HCT116 (cell line): Measurements from ENCODE around the gene UVRAG. TPM values are rescaled to one million over a fixed set of nuclear protein-coding genes. Genes with fewer than 3 reads are reported as not detected.

Experiments
- ATAC-seq: fragments of 200-7000 bp; cut with Tn5 transposase; 2 replicates; pipeline ENCODE4 v1.9.1; 2020; ENCODE audit warnings: mild to moderate bottlenecking, moderate library complexity
- BruUV-seq: library from RNA; stranded (reverse); fragments of 400-500 nt; replicated peaks from 2 replicates; lab custom pipeline; 2021; lab: Mats Ljungman, UMichigan
- CTCF ChIA-PET: fragments of 300-600 bp; sonication (Branson Sonifier 250); formaldehyde crosslinking; loops from one replicate; lab custom pipeline; 2021; ENCODE audit warnings: antibody characterized with exemption; lab: Charles Lee
- POLR2A ChIA-PET: fragments of 300-600, 350-600 bp; sonication (Branson Sonifier 250); formaldehyde crosslinking; loops from one replicate; lab custom pipeline; 2021; ENCODE audit warnings: antibody characterized with exemption; lab: Charles Lee
- RAD21 ChIA-PET, 2 experiments: fragments of 300-600 bp; sonication (Branson Sonifier 250); formaldehyde crosslinking; loops; one replicate each; lab custom pipeline; 2023; ENCODE audit warnings: low total read pairs in 2 of 2; ENCODE audit not compliant: uncharacterized antibody in 2 of 2, unreplicated experiment in 2 of 2, low non-redundant PET in 1 of 2; lab: Charles Lee
- DNase-seq: peaks from one replicate; pipeline ENCODE4 v3.0.0-alpha.2; 2010; ENCODE audit warnings: low read depth, low spot score
- H2AFZ ChIP-seq: fragments of 200-600 bp; shearing (Covaris generic), sonication (generic); 2 replicates; pipeline ENCODE4 v1.6.1; 2017; ENCODE audit warnings: low read depth, mixed run types, mixed read lengths, antibody characterized with exemption, low read length; ENCODE audit not compliant: poor library complexity, severe bottlenecking
- H3K27ac ChIP-seq: 2 replicates; pipeline ENCODE4 v1.5.1; 2012; ENCODE audit warnings: low read depth, low read length
- H3K27me3 ChIP-seq: fragments of 200-600 bp; sonication (generic); 2 replicates; pipeline ENCODE4 v1.6.1; 2016; ENCODE audit warnings: mixed run types, low read length, mixed read lengths; ENCODE audit not compliant: insufficient read depth
- H3K36me3 ChIP-seq, 2 experiments: fragments of 200-500 bp in 1 of 2; fragments of 200-600 bp in 1 of 2; sonication (Bioruptor generic) in 1 of 2; sonication (generic) in 1 of 2; 2 replicates each; pipeline versions ENCODE4 v1.5.1 to v1.6.1; 2014 to 2016; ENCODE audit warnings: low read length in 2 of 2, inconsistent platforms in 1 of 2, mixed read lengths in 1 of 2, mixed run types in 1 of 2; ENCODE audit not compliant: insufficient read depth in 2 of 2, control insufficient read depth in 1 of 2
- H3K4me1 ChIP-seq, 2 experiments: fragments of 200-600 bp in 1 of 2; sonication (generic) in 1 of 2; 2 replicates each; pipeline versions ENCODE4 v1.5.1 to v1.6.1; 2012 to 2017; ENCODE audit warnings: low read length in 2 of 2, inconsistent platforms in 1 of 2, mild to moderate bottlenecking in 1 of 2, mixed read lengths in 1 of 2, mixed run types in 1 of 2, moderate library complexity in 1 of 2; ENCODE audit not compliant: insufficient read depth in 2 of 2, control insufficient read depth in 1 of 2
- H3K4me2 ChIP-seq: fragments of 200-600 bp; sonication (generic); 2 replicates; pipeline ENCODE4 v1.6.1; 2017; ENCODE audit warnings: mixed run types, low read length, mixed read lengths
- H3K4me3 ChIP-seq, 2 experiments: fragments of 200-600 bp in 1 of 2; sonication (generic) in 1 of 2; replicated peaks in 1 of 2; 2 replicates each; pipeline ENCODE4 v1.5.1; 2011 to 2016; ENCODE audit warnings: low read length in 2 of 2, control low read depth in 1 of 2, low read depth in 1 of 2, mild to moderate bottlenecking in 1 of 2, mixed read lengths in 1 of 2, mixed run types in 1 of 2
- H3K79me2 ChIP-seq: fragments of 200-600 bp; sonication (generic); 2 replicates; pipeline ENCODE4 v1.6.1; 2017; ENCODE audit warnings: mild to moderate bottlenecking, mixed run types, low read length, moderate library complexity, mixed read lengths; ENCODE audit not compliant: insufficient read depth
- H3K9ac ChIP-seq: fragments of 200-600 bp; sonication (generic); 2 replicates; pipeline ENCODE4 v1.6.1; 2016; ENCODE audit warnings: low read length, mixed read lengths
- H3K9me2 ChIP-seq: fragments of 200-600 bp; sonication (generic), shearing (Covaris generic); 2 replicates; pipeline ENCODE4 v1.6.1; 2017; ENCODE audit warnings: mixed run types, mild to moderate bottlenecking, moderate library complexity; ENCODE audit not compliant: insufficient read depth
- H3K9me3 ChIP-seq, 2 experiments: fragments of 200-500 bp in 1 of 2; fragments of 200-600 bp in 1 of 2; sonication (Bioruptor generic) in 1 of 2; sonication (generic) in 1 of 2; 2 replicates each; pipeline ENCODE4 v1.6.1; 2014 to 2017; ENCODE audit warnings: low read length in 2 of 2, mixed read lengths in 2 of 2, inconsistent platforms in 1 of 2, low read depth in 1 of 2, mild to moderate bottlenecking in 1 of 2, mixed run types in 1 of 2, moderate library complexity in 1 of 2; ENCODE audit not compliant: control insufficient read depth in 1 of 2, insufficient read depth in 1 of 2
- H4K20me1 ChIP-seq: fragments of 200-600 bp; sonication (generic), shearing (Covaris generic); 2 replicates; pipeline ENCODE4 v1.6.1; 2017; ENCODE audit warnings: mixed run types, mild to moderate bottlenecking, moderate library complexity; ENCODE audit not compliant: insufficient read depth
- CBX3 ChIP-seq: IDR thresholded peaks from 2 replicates; pipeline ENCODE4 v1.6.1; 2012; ENCODE audit warnings: low read depth
- CEBPB ChIP-seq: IDR thresholded peaks from 2 replicates; pipeline ENCODE4 v1.6.1; 2012; ENCODE audit warnings: low read depth
- EGR1 ChIP-seq: IDR thresholded peaks from 2 replicates; pipeline ENCODE4 v1.6.1; 2012; ENCODE audit warnings: low read depth
- ELF1 ChIP-seq: IDR thresholded peaks from 2 replicates; pipeline ENCODE4 v1.6.1; 2012; ENCODE audit warnings: low read depth, borderline replicate concordance
- FOSL1 ChIP-seq: IDR thresholded peaks from 2 replicates; pipeline ENCODE4 v1.6.1; 2012; ENCODE audit warnings: low read depth
- POLR2A ChIP-seq: IDR thresholded peaks from 2 replicates; pipeline ENCODE4 v1.7.0; 2011; ENCODE audit warnings: borderline replicate concordance; ENCODE audit not compliant: insufficient read depth, insufficient read length; ENCODE audit errors: extremely low read depth
- SP1 ChIP-seq: IDR thresholded peaks from 2 replicates; pipeline ENCODE4 v1.6.1; 2012; ENCODE audit warnings: low read depth
- TCF7L2 ChIP-seq: IDR thresholded peaks from 2 replicates; pipeline ENCODE4 v1.7.0; 2011; ENCODE audit warnings: borderline replicate concordance, inconsistent platforms; ENCODE audit not compliant: insufficient read depth, insufficient read length; ENCODE audit errors: extremely low read depth
- intact Hi-C: fragments of 100-400 bp; cut with micrococcal nuclease; formaldehyde crosslinking; loops from 2 replicates; pipeline ENCODE4 v1.10.0; 2022
- total RNA-seq: library from RNA; stranded (reverse); gene quantifications from one replicate; pipeline ENCODE4 v1.2.1, GENCODE V29; 2021; ENCODE audit not compliant: unreplicated experiment
- TF ChIP-seq, protein P1 (sequence below): IDR thresholded peaks from 2 replicates; pipeline ENCODE4 v1.6.1; 2012
- TF ChIP-seq, protein P2 (sequence below): IDR thresholded peaks from 2 replicates; pipeline ENCODE4 v1.6.1; 2012; ENCODE audit warnings: low read depth
- TF ChIP-seq, protein P3 (sequence below): IDR thresholded peaks from 2 replicates; pipeline ENCODE4 v1.6.1; 2011; ENCODE audit warnings: mild to moderate bottlenecking, low read length, moderate library complexity; ENCODE audit not compliant: insufficient replicate concordance; ENCODE audit errors: extremely low read depth
- TF ChIP-seq, protein P4 (sequence below): IDR thresholded peaks from 2 replicates; pipeline ENCODE4 v1.6.1; 2012

The UVRAG gene
- total RNA-seq, 1 experiment from 2014 or later: 12.3 TPM

DNA sequence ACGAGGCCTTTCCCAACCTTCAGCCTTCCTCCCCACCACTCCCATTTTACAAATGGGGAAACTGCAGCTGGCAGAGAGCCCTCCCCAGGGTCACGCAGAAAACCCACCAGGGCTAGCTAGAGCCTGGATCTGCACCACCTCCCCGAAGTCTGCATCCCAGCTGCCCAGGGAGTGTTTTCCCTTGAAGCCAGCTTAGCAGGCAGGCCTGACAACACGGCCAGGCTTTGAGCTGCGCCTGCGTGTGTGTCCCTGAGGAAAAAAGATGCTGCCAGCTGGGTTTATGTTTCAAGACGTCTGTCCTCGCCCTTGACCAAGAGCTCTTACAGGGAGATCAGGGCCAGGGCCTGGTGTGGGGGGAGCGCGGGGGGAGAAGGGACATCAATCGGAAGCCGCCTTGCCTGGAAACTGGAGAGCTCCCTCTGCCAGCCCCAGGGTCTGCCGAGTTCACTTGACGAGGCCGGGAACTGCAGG is 371.0 kb downstream of the UVRAG start:
- ATAC-seq (no peak), DNase-seq (no peak)
- Histone ChIP-seq H3K27ac (no peak overlapping the region), H3K4me1 (peaks cover 0 to 5% of the 10 kb centered on the region in 2 experiments; a peak in 1 of 4 replicates), H4K20me1 (no peaks in the 10 kb centered on the region), H3K4me3 (no peak overlapping the region), H3K9ac (no peak overlapping the region), H3K9me3 (no peaks in the 10 kb centered on the region), H3K79me2 (no peaks in the 10 kb centered on the region), H3K36me3 (no peaks in the 10 kb centered on the region), H3K4me2 (no peak overlapping the region), H3K9me2 (no peaks in the 10 kb centered on the region), H2AFZ (no peak overlapping the region), H3K27me3 (no peaks in the 10 kb centered on the region)
- ChIA-PET CTCF (interaction anchor here (0.6 kb wide), 1 partner anchor 22 kb away, joined by 3 read pairs; no protein-coding TSS in a partner anchor), RAD21 (no interaction called here), POLR2A (no interaction called here)
- TF ChIP-seq CEBPB: no peak
- no peak for TF ChIP-seq CBX3
- TF ChIP-seq FOSL1: no peak
- TF ChIP-seq EGR1: no peak
- TF ChIP-seq, protein P1, sequence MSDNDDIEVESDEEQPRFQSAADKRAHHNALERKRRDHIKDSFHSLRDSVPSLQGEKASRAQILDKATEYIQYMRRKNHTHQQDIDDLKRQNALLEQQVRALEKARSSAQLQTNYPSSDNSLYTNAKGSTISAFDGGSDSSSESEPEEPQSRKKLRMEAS: no peak
- no peak for TF ChIP-seq ELF1
- no peak for TF ChIP-seq TCF7L2
- no peak for TF ChIP-seq POLR2A
- TF ChIP-seq, protein P2, sequence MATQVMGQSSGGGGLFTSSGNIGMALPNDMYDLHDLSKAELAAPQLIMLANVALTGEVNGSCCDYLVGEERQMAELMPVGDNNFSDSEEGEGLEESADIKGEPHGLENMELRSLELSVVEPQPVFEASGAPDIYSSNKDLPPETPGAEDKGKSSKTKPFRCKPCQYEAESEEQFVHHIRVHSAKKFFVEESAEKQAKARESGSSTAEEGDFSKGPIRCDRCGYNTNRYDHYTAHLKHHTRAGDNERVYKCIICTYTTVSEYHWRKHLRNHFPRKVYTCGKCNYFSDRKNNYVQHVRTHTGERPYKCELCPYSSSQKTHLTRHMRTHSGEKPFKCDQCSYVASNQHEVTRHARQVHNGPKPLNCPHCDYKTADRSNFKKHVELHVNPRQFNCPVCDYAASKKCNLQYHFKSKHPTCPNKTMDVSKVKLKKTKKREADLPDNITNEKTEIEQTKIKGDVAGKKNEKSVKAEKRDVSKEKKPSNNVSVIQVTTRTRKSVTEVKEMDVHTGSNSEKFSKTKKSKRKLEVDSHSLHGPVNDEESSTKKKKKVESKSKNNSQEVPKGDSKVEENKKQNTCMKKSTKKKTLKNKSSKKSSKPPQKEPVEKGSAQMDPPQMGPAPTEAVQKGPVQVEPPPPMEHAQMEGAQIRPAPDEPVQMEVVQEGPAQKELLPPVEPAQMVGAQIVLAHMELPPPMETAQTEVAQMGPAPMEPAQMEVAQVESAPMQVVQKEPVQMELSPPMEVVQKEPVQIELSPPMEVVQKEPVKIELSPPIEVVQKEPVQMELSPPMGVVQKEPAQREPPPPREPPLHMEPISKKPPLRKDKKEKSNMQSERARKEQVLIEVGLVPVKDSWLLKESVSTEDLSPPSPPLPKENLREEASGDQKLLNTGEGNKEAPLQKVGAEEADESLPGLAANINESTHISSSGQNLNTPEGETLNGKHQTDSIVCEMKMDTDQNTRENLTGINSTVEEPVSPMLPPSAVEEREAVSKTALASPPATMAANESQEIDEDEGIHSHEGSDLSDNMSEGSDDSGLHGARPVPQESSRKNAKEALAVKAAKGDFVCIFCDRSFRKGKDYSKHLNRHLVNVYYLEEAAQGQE: no peak
- TF ChIP-seq, protein P3, sequence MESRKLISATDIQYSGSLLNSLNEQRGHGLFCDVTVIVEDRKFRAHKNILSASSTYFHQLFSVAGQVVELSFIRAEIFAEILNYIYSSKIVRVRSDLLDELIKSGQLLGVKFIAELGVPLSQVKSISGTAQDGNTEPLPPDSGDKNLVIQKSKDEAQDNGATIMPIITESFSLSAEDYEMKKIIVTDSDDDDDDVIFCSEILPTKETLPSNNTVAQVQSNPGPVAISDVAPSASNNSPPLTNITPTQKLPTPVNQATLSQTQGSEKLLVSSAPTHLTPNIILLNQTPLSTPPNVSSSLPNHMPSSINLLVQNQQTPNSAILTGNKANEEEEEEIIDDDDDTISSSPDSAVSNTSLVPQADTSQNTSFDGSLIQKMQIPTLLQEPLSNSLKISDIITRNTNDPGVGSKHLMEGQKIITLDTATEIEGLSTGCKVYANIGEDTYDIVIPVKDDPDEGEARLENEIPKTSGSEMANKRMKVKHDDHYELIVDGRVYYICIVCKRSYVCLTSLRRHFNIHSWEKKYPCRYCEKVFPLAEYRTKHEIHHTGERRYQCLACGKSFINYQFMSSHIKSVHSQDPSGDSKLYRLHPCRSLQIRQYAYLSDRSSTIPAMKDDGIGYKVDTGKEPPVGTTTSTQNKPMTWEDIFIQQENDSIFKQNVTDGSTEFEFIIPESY: no peak
- no peak for TF ChIP-seq SP1
- TF ChIP-seq, protein P4, sequence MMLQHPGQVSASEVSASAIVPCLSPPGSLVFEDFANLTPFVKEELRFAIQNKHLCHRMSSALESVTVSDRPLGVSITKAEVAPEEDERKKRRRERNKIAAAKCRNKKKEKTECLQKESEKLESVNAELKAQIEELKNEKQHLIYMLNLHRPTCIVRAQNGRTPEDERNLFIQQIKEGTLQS: no peak
- BruUV-seq: no TSS peak
- intact Hi-C loops: no loop called here
